HAP-1 (cell line): ENCODE measurements around the gene CFAP58.

Source experiments
- DNase-seq, 2 experiments: peaks; one replicate each; pipeline ENCODE4 v3.0.0-alpha.2; 2016 to 2020; ENCODE audit warnings: low spot score in 2 of 2
- H3K27me3 ChIP-seq: fragments of 250-450 bp; sonication (Bioruptor Pico); 2 replicates; pipeline ENCODE4 v1.5.1; 2020; ENCODE audit warnings: low read depth, mild to moderate bottlenecking, moderate library complexity
- H3K36me3 ChIP-seq: fragments of 250-450 bp; sonication (Bioruptor Pico); replicated peaks from 2 replicates; pipeline ENCODE4 v1.5.1; 2020; ENCODE audit warnings: mild to moderate bottlenecking
- H3K4me1 ChIP-seq: fragments of 250-450 bp; sonication (Bioruptor Pico); 2 replicates; pipeline ENCODE4 v1.5.1; 2020; ENCODE audit warnings: mild to moderate bottlenecking
- H3K4me3 ChIP-seq: fragments of 250-450 bp; sonication (Bioruptor Pico); 2 replicates; pipeline ENCODE4 v1.5.1; 2020; ENCODE audit warnings: mild to moderate bottlenecking, moderate library complexity
- H3K9me3 ChIP-seq: fragments of 250-450 bp; sonication (Bioruptor Pico); 2 replicates; pipeline ENCODE4 v1.5.1; 2020; ENCODE audit warnings: mild to moderate bottlenecking, moderate library complexity
- in situ Hi-C: fragments of 300-500 bp; cut with MboI; formaldehyde crosslinking; loops from 3 replicates; pipeline ENCODE4 v1.14.3; 2020; ENCODE audit warnings: low sequenced_read_pairs, inconsistent platforms, mixed read lengths

Gene CFAP58

GRCh38 chr10:104486803-104487202 is 133.2 kb downstream of the CFAP58 start:
- in situ Hi-C loops, result no loop called here
- no peaks in the 10 kb centered on the region for H3K4me1 ChIP-seq
- H3K36me3 ChIP-seq, result no peaks in the 10 kb centered on the region
- no peak overlapping the region for H3K4me3 ChIP-seq
- no peaks in the 10 kb centered on the region for H3K9me3 ChIP-seq
- no peak for DNase-seq
- peaks cover 15% of the 10 kb centered on the region; the same call in 1 of the 2 replicates for H3K27me3 ChIP-seq

GRCh38 chr10:104487794-104488438 is 134.3 kb downstream of the CFAP58 start:
- no peaks in the 10 kb centered on the region for H3K36me3 ChIP-seq
- no peak overlapping the region for H3K4me3 ChIP-seq
- no peaks in the 10 kb centered on the region for H3K4me1 ChIP-seq
- in situ Hi-C loops, result no loop called here
- H3K27me3 ChIP-seq, result peaks cover 6% of the 10 kb centered on the region; the same call in 1 of the 2 replicates
- H3K9me3 ChIP-seq, result no peaks in the 10 kb centered on the region
- no peak for DNase-seq

- Histone ChIP-seq H3K27me3 (peaks cover 4% of the 10 kb centered on the region; the same call in 1 of the 2 replicates), H3K4me3 (no peak overlapping the region), H3K9me3 (no peaks in the 10 kb centered on the region), H3K36me3 (no peaks in the 10 kb centered on the region), H3K4me1 (no peaks in the 10 kb centered on the region)
- in situ Hi-C loops, result no loop called here
- DNase-seq, result no peak
Measured at GRCh38 chr10:104488439-104488832, 134.8 kb downstream of the CFAP58 start.

GRCh38 chr10:104492329-104492940 is 138.8 kb downstream of the CFAP58 start:
- H3K27me3 ChIP-seq, result 0 out of 2 replicates have a peak, but pooled peaks cover 2% of the 10 kb centered on the region
- H3K4me3 ChIP-seq, result no peak overlapping the region
- in situ Hi-C loops, result no loop called here
- DNase-seq, result no peak
- H3K4me1 ChIP-seq, result no peaks in the 10 kb centered on the region
- H3K9me3 ChIP-seq, result no peaks in the 10 kb centered on the region
- H3K36me3 ChIP-seq, result no peaks in the 10 kb centered on the region

- DNase-seq, result no peak
- no peaks in the 10 kb centered on the region for H3K9me3 ChIP-seq
- no peaks in the 10 kb centered on the region for H3K4me1 ChIP-seq
- H3K27me3 ChIP-seq, result peaks cover 5% of the 10 kb centered on the region; the same call in 1 of the 2 replicates
- in situ Hi-C loops, result no loop called here
- no peaks in the 10 kb centered on the region for H3K36me3 ChIP-seq
- H3K4me3 ChIP-seq, result no peak overlapping the region
Measured at GRCh38 chr10:104498347-104499081, 144.9 kb downstream of the CFAP58 start.

GRCh38 chr10:104501449-104501848 is 147.8 kb downstream of the CFAP58 start:
- Histone ChIP-seq H3K9me3 (no peaks in the 10 kb centered on the region), H3K4me3 (no peak overlapping the region), H3K27me3 (peaks cover 14% of the 10 kb centered on the region), H3K36me3 (no peaks in the 10 kb centered on the region), H3K4me1 (no peaks in the 10 kb centered on the region)
- in situ Hi-C loops, result no loop called here
- no peak for DNase-seq

GRCh38 chr10:104501864-104502579 is 148.4 kb downstream of the CFAP58 start:
- no peaks in the 10 kb centered on the region for H3K9me3 ChIP-seq
- peaks cover 14% of the 10 kb centered on the region for H3K27me3 ChIP-seq
- H3K4me3 ChIP-seq, result no peak overlapping the region
- in situ Hi-C loops, result no loop called here
- H3K4me1 ChIP-seq, result no peaks in the 10 kb centered on the region
- no peak for DNase-seq
- no peaks in the 10 kb centered on the region for H3K36me3 ChIP-seq

GRCh38 chr10:104502907-104503306 is 149.3 kb downstream of the CFAP58 start:
- in situ Hi-C loops, result no loop called here
- no peaks in the 10 kb centered on the region for H3K9me3 ChIP-seq
- no peaks in the 10 kb centered on the region for H3K36me3 ChIP-seq
- peaks cover 14% of the 10 kb centered on the region for H3K27me3 ChIP-seq
- DNase-seq, result no peak
- H3K4me3 ChIP-seq, result no peak overlapping the region
- no peaks in the 10 kb centered on the region for H3K4me1 ChIP-seq
